SK-N-SH (cell line): ENCODE results near the gene CHD8. TPM values are rescaled to one million over a fixed set of nuclear protein-coding genes. Genes with fewer than 3 reads are reported as not detected.

ENCODE experiments used
- CHD2 ChIP-seq: fragments of 150-350 bp; IDR thresholded peaks from 2 replicates; pipeline ENCODE4 v1.6.1; 2018; ENCODE audit warnings: low read length; ENCODE audit not compliant: partially characterized antibody
- CTCF ChIP-seq: fragments of 200-600 bp; sonication (generic); IDR thresholded peaks from 2 replicates; pipeline ENCODE4 v1.6.1; 2017; ENCODE audit warnings: antibody characterized with exemption, mild to moderate bottlenecking, moderate library complexity
- EP300 ChIP-seq, 2 experiments: IDR thresholded peaks; 2 replicates each; pipeline versions ENCODE4 v1.4.0 to v1.6.1; 2012; ENCODE audit warnings: borderline replicate concordance in 1 of 2, low read depth in 1 of 2, low read length in 1 of 2
- EZH2phosphoT487 ChIP-seq: fragments of 200-600 bp; sonication (generic); IDR thresholded peaks from 2 replicates; pipeline ENCODE4 v1.6.1; 2017; ENCODE audit warnings: low read depth, mixed run types, mild to moderate bottlenecking, antibody characterized with exemption, moderate library complexity, borderline replicate concordance
- FOXM1 ChIP-seq: IDR thresholded peaks from 2 replicates; pipeline ENCODE4 v1.4.0; 2012; ENCODE audit warnings: low read depth, mild to moderate bottlenecking
- GATA2 ChIP-seq: sonication (generic); formaldehyde crosslinking; IDR thresholded peaks from 2 replicates; pipeline ENCODE4 v1.5.0; 2020; ENCODE audit warnings: mild to moderate bottlenecking, missing genetic modification reagents
- MAX ChIP-seq: IDR thresholded peaks from 2 replicates; pipeline ENCODE4 v1.4.0; 2012; ENCODE audit warnings: low read depth
- MEF2A ChIP-seq: IDR thresholded peaks from 2 replicates; pipeline ENCODE4 v1.4.0; 2012; ENCODE audit warnings: low read depth, borderline replicate concordance
- NRF1 ChIP-seq: IDR thresholded peaks from 2 replicates; pipeline ENCODE4 v1.6.1; 2012; ENCODE audit warnings: low read depth, mild to moderate bottlenecking, low read length
- POLR2AphosphoS5 ChIP-seq: IDR thresholded peaks from 2 replicates; pipeline ENCODE4 v1.6.1; 2012; ENCODE audit warnings: low read depth, low read length
- REST ChIP-seq: IDR thresholded peaks from 2 replicates; pipeline ENCODE4 v1.6.1; 2012; ENCODE audit warnings: mild to moderate bottlenecking, low read depth, low read length, moderate library complexity
- RFX5 ChIP-seq: IDR thresholded peaks from 2 replicates; pipeline ENCODE4 v1.6.1; 2012; ENCODE audit warnings: mild to moderate bottlenecking, improper control_type of control experiment, low read length
- RXRA ChIP-seq: IDR thresholded peaks from 2 replicates; pipeline ENCODE4 v1.4.0; 2012; ENCODE audit warnings: low read depth, mild to moderate bottlenecking, borderline replicate concordance
- SMC3 ChIP-seq: IDR thresholded peaks from 2 replicates; pipeline ENCODE4 v1.6.1; 2012; ENCODE audit warnings: low read depth, low read length, improper control_type of control experiment
- TEAD4 ChIP-seq: IDR thresholded peaks from 2 replicates; pipeline ENCODE4 v1.4.0; 2012; ENCODE audit warnings: mild to moderate bottlenecking, borderline replicate concordance; ENCODE audit not compliant: insufficient read depth
- USF1 ChIP-seq: IDR thresholded peaks from 2 replicates; pipeline ENCODE4 v1.4.0; 2012; ENCODE audit warnings: low read depth, borderline replicate concordance
- polyA plus RNA-seq, 3 experiments: library from polyadenylated mRNA; depleted of rRNA; stranded (reverse); fragments of >200 nt; gene quantifications; 2 replicates each; pipeline ENCODE4 v1.2.3, GENCODE V29; 2012

CHD8 gene
- polyA plus RNA-seq, 1 of the 3 experiments (the other 2 are of a cell fraction): 25.3 TPM

- TF ChIP-seq MAX: peak; percentile 58
- TF ChIP-seq CTCF: peak; percentile 91
- no peak for TF ChIP-seq RXRA
- no peak for TF ChIP-seq MEF2A
- TF ChIP-seq EP300 (IDR thresholded peaks at IDR 0.05; ENCODE audit: borderline replicate concordance in 1 of 2, low read depth in 1 of 2, low read length in 1 of 2): no peak
- peak; percentile 59; the same call in 1 of the 2 replicates for TF ChIP-seq GATA2
- peak; percentile 83 for TF ChIP-seq POLR2AphosphoS5
- TF ChIP-seq REST: no peak
- TF ChIP-seq USF1: no peak
- TF ChIP-seq CHD2: peak; percentile 78
- no peak for TF ChIP-seq EZH2phosphoT487
- TF ChIP-seq RFX5: peak; percentile 69; the same call in 1 of the 2 replicates
- TF ChIP-seq SMC3: peak; percentile 16; the same call in 1 of the 2 replicates
- TF ChIP-seq FOXM1: no peak
- TF ChIP-seq NRF1: no peak
- TF ChIP-seq TEAD4: no peak
Measured at GRCh38 chr14:21476925-21477681, 21.2 kb upstream of the CHD8 start, which contains the start of the genes RAB2B and TOX4 (continued).
